ENCODE measurements around the gene CELF2. TPM values are rescaled to one million over a fixed set of nuclear protein-coding genes. Genes with fewer than 3 reads are reported as not detected.

The CELF2 gene
- 4.5 and 5.5 TPM in 2 replicates for total RNA-seq

GRCh38 chr10:11017570-11018431, at the start of gene CELF2:
TSS of gene CELF2 (plus strand) at chr10:11017872. CDS start at chr10:11018090, 218 bp downstream.

